Suprapubic skin (tissue), 4 donors: ENCODE results near the gene VEGFA.

Experiments
- CTCF ChIP-seq, 2 donors: fragments of 200-600 bp in 1 of 2; fragments of 450-650 bp in 1 of 2; sonication (generic) in 1 of 2; IDR thresholded peaks; one replicate each; pipeline ENCODE4 v1.5.1; 2016 to 2019; ENCODE audit warnings: antibody characterized with exemption in 2 of 2, mild to moderate bottlenecking in 1 of 2, moderate library complexity in 1 of 2
- EP300 ChIP-seq: sonication (generic); formaldehyde crosslinking; IDR thresholded peaks from one replicate; pipeline ENCODE4 v1.6.1; 2017; ENCODE audit warnings: antibody characterized with exemption
- POLR2A ChIP-seq, 2 donors: fragments of 450-650 bp; IDR thresholded peaks; one replicate each; pipeline ENCODE4 v1.6.1; 2017; ENCODE audit warnings: antibody characterized with exemption in 2 of 2, mild to moderate bottlenecking in 2 of 2, moderate library complexity in 2 of 2
- POLR2AphosphoS5 ChIP-seq, 3 donors: sonication (generic); formaldehyde crosslinking; IDR thresholded peaks; one replicate each; pipeline ENCODE4 v1.6.1; 2017; ENCODE audit warnings: antibody characterized with exemption in 3 of 3

GRCh38 chr6:43762966-43763695 lies 6.9 kb upstream of the VEGFA start:
- no peak for TF ChIP-seq POLR2A (IDR thresholded peaks at IDR 0.05)
- no peak for TF ChIP-seq CTCF (IDR thresholded peaks at IDR 0.05)
- no peak for TF ChIP-seq EP300
- no peak for TF ChIP-seq POLR2AphosphoS5 (IDR thresholded peaks at IDR 0.05)
